ENCODE measurements around the gene UBAC1.

- TF ChIP-seq CTCF (IDR thresholded peaks at IDR 0.05; ENCODE audit: low read depth, low read length, missing input control) (no peak), TAF1 (conservative IDR thresholded peaks at IDR 0.05) (no peak), ATF3 (IDR thresholded peaks at IDR 0.05) (no peak), RAD21 (IDR thresholded peaks at IDR 0.05) (peak in 1 of 2 donors; percentile 13), YY1 (IDR thresholded peaks at IDR 0.05) (no peak), GABPA (IDR thresholded peaks at IDR 0.05 in 1 of 2, conservative IDR thresholded peaks at IDR 0.05 in 1 of 2) (no peak), REST (IDR thresholded peaks at IDR 0.05) (no peak), ZBTB33 (IDR thresholded peaks at IDR 0.05) (no peak), HNF4G (IDR thresholded peaks at IDR 0.05) (no peak), SP1 (IDR thresholded peaks at IDR 0.05) (no peak), RXRA (IDR thresholded peaks at IDR 0.05) (no peak)
Measured at GRCh38 chr9:135989722-135990467, 28.7 kb upstream of the UBAC1 start.

All from liver (tissue), 3 donors.